HG02938 (cell line): ENCODE results near the gene SLC43A2.
"Not testable (repeated sequence)": the region's sequence is repeated elsewhere in the genome, so short reads cannot be mapped to it uniquely, and the experiment has no call there.

Experiments
- ATAC-seq: cut with Tn5 transposase; IDR thresholded peaks from one replicate; pipeline ENCODE4 v1.9.1; 2021; ENCODE audit warnings: mild to moderate bottlenecking, moderate library complexity; ENCODE audit not compliant: unreplicated experiment

The SLC43A2 gene

DNA sequence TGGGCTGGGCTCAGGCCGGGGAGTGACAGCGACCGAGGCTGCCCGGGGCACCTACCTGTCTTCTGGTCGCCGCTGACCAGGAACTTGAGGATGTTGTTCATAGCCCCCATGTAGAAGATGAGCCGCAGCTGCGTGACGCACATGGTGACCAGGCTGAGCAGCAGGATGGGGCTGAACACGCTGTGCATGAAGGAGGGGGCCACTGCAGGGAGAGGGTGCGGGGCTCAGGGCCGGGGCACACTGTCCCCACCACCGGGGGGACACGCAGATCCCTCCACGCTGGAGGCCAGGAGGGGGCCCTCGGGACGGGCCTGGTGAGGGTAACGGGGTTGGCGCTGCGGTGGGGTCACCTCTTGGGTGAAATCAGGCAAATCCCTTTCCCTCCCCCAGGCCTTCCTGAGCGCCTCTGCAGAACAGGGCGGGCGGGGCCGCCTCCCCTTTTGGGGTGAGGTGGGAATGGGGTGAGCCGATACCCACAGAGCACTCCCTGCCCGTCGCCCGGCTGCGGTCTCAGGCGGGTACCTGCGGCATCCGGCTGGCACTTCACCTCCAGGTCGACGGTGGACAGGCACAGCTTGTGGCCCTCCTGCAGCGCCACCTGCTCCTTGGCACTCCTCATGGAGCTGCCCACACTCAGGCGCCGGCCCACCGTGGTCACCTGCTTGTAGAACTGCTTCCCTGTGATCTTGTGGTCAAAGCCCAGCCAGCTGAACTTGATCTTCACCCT lies 37.7 kb downstream of the SLC43A2 start:
- no peak for ATAC-seq

DNA sequence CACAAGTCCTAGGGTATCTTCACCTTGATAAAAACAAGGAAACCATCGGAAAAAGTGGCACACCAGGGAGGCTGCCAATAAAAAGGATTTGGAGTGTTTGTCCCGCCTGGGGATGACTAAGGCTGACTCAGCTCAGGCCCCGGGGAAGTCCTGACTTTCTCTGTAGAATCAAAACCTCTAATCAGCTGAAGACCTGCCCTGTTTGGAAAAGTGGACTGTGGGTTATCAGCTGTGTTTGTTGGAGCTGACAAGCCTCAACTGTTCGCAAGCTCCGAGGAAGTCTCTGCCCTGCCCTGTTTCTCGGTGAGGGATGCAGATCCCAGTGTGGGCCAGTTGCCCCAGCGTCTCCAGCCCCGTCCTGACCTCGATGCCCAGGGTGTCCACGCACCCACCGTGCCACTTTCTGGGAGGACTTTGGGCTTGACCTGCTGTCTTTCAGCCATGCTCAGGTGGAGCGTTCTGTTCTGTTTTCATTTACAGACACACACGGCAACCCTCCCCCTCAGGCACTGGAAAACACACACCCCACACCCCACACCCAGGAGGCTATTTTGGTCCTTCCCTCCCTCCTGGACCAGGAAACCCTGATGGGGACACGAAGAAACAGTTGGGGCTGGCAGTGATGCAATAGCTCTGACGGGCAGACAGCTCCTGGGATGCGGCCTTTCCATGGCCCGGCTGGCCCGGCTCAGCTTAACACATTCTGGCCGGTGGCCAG lies 38.4 kb downstream of the SLC43A2 start:
- no peak for ATAC-seq

DNA sequence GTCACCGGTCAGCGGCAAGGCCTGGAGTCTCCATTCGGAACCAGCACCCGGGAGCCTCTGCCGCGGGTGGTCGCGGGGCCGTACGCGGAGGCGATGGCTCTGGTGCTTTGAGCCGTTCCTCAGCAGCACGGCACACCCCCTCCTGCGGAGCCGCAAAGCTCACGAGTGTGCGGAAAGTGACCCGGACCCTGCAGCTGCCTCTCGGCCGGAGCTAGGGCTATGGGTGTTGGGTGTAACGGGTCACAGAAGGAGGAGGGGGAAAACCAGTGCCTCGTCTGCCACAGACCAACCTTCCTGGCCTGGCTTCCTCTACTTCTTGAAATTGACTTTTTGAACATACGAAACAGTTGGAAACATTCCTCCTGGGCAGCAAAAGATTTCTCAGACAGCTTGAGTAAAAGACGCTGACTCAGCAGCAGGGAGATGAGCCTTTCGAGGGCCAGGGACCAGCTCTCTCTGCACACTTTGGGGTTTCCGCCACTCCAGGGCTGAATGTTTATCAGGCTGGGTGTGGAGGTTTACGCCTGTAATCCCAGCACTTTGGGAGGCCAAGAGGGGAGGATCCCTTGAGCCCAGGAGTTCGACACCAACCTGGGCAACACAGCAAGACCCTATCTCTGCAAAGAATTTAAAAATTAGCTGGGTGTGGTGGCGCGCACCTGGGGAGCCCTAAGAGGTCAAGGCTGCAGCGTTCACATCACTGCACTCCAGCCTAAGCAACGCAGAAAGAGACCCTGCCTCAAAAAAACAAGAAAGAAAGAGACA lies 39.6 kb downstream of the SLC43A2 start:
- ATAC-seq: no peak

DNA sequence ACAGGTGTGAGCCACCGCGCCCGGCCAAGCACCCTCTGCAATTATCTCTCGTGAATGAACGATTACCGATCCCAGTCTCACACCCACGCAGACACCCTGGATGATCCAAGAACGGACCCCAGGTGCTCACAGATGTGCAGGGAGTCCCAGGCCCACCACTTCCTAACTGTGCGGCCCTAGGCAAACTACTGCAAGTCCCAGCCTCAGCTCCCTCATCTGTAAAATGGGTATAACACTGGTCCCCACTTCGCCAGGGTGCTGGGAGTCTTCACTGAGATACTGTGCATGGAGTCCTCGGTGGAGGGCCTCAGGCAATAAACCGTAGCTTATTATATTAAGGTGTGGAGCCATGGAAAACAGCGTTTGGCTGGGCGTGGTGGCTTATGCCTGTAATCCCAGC lies 44.5 kb downstream of the SLC43A2 start:
- no peak for ATAC-seq

DNA sequence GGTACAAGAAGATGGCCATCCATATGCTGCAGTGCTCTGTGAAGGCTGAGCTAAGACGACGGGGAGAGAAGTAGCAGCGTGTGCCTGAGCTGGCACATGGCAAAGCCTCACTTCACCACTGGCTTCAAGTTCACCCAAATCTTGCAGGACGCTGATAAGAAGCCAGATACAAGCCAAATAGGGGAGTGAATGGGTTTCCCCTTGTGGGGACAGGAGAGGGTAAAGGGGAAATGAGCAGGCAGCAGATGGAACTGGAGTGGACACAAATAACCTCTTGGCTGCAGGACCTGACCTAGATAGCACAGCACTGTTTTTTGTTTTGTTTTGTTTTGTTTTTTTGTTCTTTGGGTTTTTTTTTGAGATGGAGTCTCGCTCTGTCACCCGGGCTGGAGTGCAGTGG lies 45.1 kb downstream of the SLC43A2 start:
- no peak for ATAC-seq

DNA sequence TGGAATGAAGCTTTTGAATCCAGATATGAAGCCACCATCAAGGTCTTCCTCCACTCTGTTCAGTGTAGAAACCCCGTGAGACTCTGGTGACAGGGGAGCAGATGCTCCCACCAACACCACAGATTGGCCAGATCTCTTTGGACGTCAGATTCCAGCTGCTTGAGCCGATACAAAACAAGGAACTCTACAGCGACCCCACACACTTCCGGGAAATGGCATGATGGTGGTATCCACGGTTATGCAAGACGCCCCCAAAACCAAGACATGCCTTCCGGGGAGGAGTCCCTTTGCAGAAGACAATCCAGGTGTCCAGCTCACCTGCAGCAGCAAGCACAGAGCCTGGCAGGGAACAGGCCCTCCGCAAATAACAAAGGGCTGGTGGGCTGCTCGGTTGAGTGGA lies 46.3 kb downstream of the SLC43A2 start:
- no peak for ATAC-seq

DNA sequence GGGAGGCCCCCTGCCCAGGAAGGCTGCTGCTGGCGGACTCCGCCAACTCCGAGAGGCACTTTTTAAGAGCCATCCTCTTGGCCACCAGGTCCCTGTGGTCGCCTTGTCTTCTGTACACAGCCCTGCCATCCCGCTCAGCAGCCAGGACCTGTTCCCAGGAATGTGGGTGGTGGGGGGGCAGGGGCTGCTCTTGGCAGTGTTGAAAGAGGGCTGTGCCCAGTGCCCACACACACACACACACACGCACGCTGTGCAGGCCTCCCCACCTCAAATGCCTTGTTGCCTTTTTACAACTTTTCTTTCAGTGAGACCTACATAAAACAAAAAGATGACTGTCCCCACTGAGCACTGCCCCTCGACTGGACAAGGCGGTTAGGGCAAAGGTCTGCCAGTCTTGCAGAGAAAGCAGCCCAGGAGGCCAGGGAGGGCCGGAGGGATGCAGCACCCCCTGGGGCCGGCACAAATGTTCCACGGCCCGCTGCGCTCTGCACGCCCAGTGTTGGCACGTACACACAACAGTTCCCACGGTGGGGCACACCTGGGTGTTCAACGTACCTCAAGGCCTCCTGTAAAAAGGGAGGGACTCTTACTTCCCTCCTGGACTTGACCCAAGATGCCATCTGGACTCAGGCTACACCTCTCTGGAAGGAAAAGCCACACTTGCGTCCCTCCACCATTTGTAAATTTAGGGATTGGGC lies 47.5 kb downstream of the SLC43A2 start:
- ATAC-seq: no peak

DNA sequence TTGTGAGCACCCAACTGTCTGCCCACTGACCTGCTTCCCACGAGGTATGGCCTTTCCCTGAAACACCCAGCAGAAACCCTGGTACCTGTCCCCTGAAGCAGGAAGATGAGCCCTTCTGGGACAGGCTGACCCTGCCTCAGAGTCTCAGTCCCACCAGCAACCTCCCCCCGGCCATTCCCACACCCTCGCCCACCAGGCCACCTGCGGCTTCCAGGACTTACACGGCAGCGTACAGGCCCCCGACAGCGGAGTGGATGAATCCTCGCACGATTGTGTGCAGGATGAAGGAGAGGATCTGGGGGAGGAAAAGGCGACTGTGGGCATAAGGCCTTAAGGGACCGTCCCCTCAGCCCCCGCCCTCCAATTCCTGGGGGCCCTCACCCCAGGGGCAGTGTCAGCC lies 50.6 kb downstream of the SLC43A2 start:
- no peak for ATAC-seq

DNA sequence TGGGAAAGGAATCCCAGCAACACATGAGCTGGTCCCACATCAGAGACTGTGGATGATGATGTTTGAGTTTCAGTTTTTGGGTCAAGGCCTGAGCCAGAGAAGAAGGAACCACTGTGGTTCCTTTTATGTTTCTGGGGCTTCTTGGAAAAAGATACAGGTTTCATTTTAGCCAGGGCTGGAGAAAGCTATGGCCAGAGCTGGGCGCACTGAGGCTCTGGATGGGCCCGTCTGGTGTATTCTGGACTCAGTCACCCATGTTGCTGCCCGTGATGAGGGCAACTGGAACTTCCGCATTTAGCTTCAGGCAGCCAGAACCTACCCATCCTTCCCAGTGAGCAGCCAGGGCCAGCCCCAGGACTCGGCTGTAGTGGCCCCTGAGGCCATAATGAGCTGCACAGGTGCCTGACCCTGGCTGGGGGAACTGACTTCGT lies 51.0 kb downstream of the SLC43A2 start:
- ATAC-seq: no peak

DNA sequence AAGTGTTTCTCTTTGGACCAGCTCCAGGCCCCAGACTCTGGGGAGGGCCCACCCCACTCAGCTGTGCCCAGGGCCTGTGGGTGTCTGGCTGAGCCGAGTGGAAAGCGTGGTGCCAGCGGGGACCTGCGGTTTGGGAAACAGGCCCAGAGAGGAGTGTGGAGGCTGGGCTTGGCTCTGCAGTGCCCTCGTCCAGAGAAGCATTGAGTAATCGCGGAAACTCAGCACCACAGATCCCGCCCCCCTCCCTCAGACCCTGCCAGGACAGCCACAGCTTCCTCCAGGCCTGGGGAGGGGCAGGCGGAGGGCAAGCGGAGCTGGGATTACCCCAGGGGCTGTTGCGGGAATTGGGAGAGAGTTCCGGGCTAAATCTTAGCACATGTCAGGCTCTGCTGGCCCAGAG lies 51.5 kb downstream of the SLC43A2 start:
- ATAC-seq: no peak

DNA sequence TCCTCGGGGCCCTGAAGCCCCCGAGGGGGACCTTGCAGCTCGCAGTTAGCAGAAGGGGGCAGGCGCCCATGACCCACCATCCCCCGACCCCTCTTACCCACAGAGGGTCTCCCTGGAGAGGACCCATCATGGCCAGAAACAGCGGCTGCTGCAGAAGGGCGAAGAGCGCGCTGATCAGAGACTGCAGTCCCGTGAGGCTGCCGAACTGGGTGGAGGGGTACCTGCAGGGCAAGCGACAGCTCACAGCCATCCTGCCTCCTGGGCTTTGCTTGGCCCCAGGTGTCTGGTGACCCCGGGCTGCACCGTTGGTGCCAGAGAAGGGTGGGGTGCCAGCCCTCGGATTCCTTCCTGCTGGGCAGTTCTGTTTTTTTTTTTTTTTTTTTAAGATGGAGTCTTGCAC lies 52.1 kb downstream of the SLC43A2 start:
- no peak for ATAC-seq

DNA sequence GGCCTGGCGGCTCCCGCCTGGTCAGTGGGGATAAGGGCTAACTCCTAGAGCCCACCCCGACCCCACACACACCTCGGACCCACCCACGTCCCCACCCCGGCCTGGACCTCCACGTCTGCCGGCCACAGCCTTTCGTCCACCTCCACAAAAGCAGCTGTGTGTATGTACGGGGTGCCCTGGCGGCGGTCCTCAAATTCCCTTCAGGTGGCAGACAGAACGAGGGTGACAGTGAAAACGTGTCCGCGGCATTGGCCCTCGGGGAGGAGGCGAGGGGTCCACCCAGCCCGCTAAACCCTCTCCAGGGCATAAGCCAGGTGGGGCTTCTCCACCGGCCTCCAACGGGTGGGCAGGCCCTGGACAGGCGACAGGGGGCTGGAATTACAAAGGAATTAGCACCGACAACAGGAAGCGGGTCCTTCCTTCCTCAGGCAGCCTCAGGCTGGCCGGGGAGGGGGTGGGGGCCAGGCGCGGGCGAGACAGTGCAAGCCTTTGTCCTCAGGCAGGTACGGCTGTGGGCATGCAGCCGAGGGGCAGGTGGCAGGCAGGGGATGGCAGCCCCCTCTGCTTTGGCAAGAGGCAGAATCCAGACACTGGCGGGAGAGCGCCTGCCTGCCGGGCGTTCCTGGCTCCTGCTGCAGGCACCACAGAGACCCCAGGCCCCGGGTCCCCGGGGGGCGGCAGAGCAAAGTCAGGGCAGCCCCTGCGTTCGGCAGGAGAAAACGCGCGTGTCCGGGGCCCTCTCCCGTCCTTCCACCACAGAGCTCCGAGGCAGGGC lies 53.8 kb downstream of the SLC43A2 start:
- ATAC-seq: no peak

DNA sequence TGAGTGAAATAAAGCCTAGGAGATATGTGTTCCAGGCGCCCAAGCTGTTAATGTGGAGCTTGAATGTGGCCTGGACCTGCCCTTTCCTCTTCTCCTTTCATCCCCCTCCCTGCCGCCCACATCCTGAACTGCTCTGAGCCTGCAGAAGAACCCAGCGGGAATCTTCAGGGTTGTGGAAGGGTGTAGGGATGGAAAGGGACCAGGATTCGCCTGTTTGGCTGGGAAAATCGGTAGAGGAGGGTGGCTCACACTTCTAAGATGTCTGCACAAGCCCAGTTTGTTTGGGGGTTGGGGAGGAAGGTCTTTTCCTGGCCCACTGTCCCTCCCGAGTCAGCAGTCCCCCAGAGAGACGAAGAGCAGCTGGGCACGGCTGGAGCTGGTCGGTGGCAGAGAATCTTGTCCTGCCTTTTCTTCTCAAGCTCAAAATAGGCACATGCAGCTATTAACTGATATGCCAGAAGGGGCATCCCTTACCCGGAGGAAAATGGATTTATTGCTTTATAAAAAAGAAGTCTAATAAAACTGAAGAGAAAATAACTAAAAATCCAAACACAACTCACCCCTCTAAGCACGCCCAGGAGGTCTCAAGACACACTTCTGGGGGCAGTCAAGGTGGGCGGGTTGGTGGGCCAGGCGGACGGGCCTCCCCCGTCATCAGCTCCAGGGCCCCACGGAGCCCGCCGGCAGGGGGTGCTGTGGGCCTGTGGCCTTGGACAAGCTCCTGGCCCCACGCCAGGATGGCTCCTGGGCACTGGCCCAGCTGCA lies 54.5 kb downstream of the SLC43A2 start:
- ATAC-seq: no peak

DNA sequence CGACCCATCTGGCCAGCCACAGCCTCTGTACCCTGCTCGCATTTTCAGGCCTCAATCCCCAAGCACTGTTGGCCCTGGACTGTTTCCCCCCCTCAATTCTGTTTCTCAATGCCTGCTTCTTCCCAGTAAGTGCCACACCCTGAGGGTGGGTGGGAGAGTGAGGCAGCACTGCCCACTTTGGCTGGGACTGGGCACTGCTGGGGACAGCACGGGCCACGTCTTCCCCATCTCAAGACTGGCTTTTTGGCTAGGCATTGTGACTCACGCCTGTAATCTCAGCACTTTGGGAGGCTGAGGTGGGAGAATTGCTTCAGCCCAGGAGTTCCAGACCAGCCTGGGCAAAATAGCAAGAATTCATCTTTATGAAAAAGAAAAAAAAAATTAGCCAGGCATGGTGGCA lies 56.0 kb downstream of the SLC43A2 start:
- ATAC-seq: not testable (repeated sequence)

DNA sequence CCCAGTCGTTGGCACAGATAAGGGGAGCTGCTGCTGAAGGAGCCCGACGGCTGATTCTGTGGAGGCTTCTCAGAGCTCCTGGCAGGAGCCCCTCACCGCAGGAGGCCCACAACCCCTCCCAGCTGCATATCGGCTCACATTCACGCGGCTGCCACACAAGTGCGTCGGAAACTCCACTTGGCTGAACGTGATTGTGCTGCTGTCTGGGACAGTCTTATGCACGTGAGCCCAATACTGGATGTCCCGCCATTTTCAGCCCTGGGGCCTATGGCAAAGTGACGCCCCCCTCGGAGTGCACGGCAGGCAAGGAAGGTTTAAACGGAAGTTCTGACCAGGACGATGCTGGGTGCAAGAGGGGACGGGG lies 57.3 kb downstream of the SLC43A2 start:
- no peak for ATAC-seq

DNA sequence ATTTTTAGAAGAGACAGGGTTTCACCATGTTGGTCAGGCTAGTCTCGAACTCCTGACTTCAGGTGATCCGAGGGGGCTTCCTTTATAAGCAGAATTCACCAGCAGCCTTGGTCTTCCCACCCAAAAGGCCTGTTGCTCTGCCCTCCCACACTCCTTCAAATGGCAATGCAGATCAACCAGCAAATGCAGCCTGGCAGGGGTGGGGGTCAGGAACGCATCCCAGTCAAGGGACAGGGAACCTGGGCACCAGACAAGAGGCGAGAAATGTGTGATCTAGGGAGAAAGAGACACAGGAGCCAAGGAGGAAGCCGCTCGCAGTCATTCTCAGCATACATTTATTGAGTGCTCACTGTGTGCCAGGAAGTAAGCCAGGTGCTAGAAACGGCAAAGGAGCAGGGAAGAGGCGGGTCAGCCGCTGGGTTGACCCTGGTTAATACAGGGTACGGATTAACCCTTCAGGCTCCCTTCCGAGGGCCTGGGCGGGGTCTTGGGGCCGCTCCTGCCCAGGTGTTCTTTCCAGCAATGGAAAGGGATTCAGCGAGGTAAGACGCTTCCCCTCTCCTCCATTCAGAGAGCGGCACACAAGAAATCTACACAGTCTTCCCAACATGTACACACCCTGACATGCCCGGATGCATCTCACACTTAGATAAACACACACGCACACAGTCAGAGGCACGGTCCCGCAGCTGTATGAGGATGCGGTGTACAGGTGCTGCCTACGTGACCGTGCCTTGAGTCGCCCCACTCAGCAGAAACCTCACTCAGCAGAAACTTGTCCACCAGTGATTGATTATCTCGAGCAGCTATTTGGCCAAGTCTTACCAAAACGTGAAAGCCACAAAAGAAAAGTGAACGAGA lies 59.5 kb downstream of the SLC43A2 start:
- ATAC-seq: no peak

DNA sequence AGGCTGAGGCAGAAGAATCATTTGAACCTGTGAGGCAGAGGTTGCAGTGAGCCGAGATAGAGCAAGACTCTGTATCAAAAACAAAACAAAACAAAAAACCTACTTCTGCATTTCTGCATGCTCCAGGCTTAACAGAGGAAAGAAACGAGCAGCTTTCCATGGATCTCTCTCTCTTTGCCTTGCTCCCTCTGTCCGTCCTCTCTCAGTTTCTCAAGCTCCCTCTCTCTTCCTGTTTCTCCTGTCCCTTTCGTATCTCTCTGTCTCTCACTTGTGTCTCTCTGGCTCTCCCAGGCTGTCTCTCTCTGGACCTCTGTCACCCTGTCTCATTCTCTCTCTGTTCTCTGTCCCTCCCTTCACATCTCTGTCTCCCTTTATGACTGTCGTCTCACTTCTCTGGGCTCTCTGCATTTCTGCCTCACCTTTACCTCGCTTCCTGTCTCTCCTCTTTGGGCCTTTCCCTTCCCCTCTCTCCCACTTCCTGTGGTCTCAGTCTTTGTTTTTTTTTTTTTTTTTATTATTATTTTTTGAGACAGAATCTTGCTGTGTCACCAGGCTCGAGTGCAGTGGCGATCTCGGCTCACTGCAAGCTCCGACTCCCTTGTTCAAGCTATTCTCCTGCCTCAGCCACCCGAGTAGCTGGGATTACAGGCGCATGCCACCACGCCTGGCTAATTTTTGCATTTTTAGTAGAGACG lies 62.0 kb downstream of the SLC43A2 start:
- no peak for ATAC-seq

DNA sequence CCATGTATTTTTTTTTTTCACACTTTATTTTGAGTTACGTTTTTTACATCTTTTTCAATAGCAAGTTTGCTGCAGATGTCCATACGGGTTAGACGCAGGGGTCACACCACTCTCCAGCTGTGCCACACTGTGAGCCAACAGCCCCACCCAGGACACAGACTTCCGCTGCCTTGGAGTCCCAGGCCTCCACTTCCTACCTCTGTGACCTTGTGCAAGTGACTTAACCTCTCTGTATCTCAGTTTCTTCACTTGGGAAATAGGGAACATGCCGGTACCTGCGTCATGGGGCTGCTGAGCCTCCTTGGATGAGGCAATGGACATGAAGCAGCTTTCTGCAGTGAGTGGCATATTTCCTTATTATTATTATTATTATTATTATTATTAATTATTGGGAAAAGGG lies 62.8 kb downstream of the SLC43A2 start:
- ATAC-seq: no peak
